DMS 273 (cell line): ENCODE measurements around the gene C1orf87.

ENCODE experiments used
- DNase-seq: peaks from one replicate; lab custom pipeline; 2025; ENCODE audit not compliant: unreplicated experiment; lab: John Stamatoyannopoulos, UW

C1orf87 gene

GRCh38 chr1:60065199-60065598 is 8.4 kb downstream of the C1orf87 start:
- DNase-seq = no peak

GRCh38 chr1:60063561-60063960 is 10.0 kb downstream of the C1orf87 start:
- no peak for DNase-seq

DNA sequence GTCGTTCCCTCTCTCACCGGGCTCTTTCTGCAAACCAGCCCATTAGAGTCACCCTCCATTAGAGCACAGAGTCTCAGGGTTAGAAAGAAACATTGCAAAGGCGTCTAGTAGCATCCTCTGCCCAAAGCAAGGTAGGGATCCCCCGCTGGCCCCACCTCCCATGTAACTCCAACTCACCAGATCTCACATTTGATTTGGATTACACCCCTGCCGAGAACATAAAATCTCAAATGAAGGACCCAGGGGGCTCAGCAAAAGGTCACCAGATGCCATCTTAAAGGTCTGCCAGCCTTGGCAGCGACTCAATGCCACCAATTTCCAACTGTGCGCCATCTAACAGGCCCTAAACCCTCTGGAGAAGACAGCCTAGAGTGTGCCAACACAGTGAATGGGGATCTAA is 14.1 kb downstream of the C1orf87 start:
- DNase-seq = peak; percentile 73

DNA sequence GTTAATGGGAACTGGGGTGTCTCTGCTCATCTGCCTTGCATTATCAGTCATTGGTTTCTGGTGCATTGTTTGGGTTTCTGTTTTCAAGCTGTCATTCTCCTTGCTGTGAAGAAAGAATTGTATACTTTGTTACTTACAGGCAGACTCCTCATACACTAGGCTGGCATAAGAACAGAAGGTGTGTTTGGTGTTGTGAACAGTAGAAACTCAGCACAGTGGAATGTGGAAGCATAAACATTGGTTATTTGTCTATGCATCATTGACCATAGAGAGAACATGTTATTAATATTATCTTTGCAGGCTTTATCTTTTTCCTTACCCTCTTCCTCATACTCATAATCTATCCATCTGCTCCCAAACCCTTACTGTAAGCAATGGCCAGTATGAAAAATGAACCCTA is 18.2 kb downstream of the C1orf87 start:
- peak; percentile 12 for DNase-seq

DNA sequence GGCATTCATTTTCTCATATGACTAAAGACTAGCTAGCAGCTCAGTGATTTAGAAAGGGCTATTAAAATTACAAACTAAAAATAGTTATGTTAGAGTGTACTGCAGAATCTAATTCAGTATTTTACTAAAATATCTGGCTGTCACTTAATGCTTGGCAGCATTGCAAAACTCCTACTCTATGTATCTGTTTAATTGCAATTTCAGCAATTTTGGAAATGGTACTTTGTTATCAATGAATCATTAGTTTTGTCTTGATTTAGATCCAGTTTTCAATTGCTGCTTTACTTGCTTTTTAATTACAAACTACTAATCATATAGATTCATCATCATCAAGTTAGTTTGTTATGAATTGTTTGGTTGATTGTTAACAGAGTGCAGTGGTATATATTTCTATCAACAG is 19.2 kb downstream of the C1orf87 start:
- DNase-seq = no peak

DNA sequence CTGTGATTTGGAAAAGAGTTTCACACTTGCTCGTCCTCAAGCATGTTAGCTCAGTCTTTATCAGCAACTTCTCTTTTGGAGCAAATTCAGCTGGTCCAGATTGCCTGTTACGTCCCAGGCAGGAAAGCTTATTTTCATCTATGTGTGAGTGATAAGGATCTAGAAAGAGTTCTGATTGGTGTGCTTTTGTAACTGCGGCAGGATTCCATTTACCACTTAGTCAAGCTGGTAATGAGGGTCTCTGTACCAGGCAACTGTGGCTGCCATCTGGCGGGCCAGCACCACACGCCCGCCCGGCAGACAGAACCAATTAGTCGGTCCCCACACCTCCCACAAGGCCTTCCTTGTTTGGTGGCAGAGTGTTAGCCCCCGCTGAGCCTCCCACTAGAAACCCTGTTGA is 21.0 kb downstream of the C1orf87 start:
- DNase-seq = peak; percentile 97

- DNase-seq = no peak
Observed at GRCh38 chr1:60051191-60051590, 22.4 kb downstream of the C1orf87 start.

- DNase-seq = no peak
Observed at GRCh38 chr1:60049188-60049587, 24.4 kb downstream of the C1orf87 start.

DNA sequence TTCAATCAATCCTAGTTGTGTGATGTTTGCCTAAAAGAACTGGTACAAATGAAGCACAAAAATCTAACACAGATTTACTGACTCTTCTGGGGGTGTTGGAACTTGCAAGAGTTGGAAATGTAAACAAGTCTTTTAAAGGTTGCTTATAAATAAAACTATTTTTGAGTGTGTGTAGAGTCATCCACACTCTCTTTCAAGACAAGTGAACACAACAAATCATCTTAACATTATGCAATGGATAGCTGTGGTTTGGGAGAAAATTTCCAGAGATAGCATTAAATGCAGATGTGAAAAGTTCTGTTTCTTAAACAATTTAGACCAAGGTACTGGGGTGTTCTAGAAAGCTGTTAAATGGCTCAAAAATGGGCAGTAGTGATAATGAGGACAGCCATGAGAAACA is 28.7 kb downstream of the C1orf87 start:
- DNase-seq = no peak

GRCh38 chr1:60041783-60042182 is 31.8 kb downstream of the C1orf87 start:
- no peak for DNase-seq

DNA sequence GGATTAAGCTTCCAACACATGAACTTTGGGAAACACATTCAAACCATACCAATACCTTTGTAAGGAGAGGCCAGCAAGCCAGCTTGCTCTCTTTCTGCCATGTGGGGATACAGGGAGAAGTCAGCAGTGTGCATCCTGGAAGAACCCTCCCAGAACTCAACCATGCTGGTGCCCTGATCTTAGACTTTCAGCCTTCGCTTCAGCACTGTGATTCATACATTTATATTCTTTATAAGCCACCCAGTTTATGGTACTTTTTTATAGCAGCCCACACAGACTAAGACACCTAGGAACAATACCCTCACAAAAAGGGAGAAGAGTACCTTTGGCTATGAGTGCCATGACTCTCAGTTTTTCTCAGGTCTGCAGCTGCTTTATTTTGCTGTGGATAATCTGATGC is 35.9 kb downstream of the C1orf87 start:
- no peak for DNase-seq

DNA sequence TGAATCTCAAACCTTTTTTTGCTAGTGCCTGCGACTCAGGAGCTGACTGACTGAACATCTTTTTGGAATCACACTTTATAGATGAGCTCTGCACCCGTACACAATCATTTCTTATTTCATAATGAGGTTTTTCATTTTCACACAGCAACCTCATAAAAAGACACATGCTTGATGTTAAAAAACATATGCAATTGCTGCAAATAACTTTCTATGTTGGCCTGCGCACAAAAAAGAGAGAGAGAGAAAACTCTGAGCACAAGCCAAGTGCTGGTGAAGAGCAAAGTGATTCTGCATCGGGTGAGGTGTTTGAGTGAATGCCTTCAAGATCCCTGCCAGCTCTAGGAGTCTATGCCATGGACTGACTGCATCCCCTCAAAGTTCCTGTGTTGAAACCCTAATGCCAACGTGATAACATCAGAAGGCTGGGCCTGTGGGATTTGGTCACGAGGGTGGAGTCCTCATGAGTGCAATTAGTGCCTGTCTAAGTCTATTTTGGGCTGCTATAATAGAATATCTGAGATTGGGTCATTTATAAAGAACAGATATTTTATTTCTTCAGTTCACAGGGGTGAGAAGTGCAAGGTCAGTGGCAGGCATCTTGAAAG is 36.6 kb downstream of the C1orf87 start:
- DNase-seq = no peak

DNA sequence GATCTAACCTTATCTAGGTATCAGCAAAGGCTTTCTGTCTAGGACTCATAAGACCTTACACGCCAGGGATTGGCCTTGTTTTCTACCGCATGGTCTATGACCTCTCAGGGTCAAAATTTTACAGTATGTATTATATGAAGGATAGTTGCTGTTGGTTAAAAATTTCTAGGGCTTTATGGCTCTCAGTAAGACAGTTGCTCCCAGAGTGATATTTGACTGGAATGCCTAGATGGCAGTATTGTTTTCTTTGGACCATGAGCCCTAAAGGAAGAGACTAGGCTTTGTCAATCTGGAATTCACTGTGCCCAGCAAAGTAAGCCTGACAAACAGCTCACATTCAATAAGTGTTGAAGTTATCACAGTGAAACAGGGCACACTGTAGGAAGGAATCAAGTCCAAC is 37.6 kb downstream of the C1orf87 start:
- DNase-seq = peak; percentile 16

GRCh38 chr1:60034999-60035398 is 38.6 kb downstream of the C1orf87 start:
- no peak for DNase-seq

GRCh38 chr1:60033066-60033465 is 40.5 kb downstream of the C1orf87 start:
- no peak for DNase-seq

GRCh38 chr1:60031146-60031545 is 42.4 kb downstream of the C1orf87 start:
- DNase-seq = peak; percentile 82

DNA sequence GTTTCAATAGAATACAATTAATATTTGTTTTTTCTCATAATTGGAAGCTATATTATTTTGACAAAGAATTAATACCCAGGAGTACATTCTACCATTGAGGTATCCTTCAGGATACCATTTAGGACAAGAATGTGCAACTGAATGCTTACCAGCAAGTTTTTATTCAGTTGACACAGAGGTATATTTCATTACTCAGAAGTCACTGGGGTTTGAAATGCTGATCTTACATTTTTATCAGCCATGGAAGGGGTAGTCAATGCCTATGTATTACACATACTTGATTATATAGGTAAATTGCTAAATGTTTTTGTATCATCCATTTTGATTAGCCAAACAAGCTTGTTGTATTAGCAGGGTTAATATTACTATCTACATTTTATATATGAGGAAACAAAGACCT is 48.0 kb downstream of the C1orf87 start:
- no peak for DNase-seq

GRCh38 chr1:60017508-60018205 is 55.9 kb downstream of the C1orf87 start:
- no peak for DNase-seq

DNA sequence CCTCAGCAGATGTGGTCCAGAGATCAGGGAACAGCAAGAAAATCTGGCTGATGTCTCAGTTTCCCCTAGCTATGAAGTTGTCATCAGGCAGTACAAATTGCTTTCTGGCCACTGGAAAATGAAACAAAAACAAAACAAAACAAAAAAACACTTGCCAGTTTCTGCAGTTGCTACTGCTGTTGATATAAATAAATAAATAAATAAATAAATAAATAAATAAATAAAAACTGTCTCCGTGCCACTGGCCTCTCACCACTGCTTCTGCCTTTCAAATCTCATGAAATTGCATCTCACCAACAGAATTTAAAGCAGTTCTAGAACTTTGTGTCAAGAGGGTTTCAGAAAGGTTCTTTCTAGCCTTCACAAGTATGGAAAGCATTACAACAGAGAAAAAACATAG is 62.9 kb downstream of the C1orf87 start:
- no peak for DNase-seq

DNA sequence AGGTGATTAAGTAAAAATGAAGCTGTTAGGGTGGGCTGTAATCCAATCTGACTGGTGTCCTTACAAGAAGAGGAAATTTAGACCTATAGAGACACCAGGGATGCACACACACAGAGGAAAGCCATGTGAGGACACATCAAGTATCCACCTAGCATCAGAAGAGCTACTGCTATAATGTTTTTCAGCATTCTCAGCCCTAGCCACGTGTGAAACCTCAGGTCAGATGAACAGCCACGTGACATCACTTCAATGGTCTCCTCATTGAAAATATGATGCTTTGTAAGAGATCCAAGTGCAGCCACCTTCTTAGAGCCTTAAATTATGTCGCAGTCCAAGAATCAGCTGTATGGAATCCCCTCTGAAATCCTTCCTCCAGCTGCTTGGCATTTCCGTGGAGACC is 65.1 kb downstream of the C1orf87 start:
- DNase-seq = no peak

DNA sequence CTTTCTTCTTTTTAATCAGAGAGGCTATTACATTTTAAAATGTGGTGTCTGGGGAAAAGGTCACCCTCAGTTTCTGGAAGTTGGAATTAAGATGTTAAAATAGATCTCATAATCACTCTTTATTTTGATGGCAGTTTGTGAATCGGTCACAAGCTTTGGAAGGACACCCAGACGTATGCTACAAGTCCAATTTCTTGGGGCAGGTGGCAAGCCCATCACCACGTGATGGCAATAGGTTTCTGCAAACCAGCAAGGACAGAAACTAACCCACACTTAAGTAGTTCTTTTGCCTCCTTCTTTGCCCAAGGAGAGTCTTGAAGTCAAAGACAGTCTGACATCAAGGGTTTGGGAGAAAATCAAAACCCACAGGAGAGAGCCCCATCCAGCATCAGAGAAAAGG is 72.9 kb downstream of the C1orf87 start:
- DNase-seq = no peak

DNA sequence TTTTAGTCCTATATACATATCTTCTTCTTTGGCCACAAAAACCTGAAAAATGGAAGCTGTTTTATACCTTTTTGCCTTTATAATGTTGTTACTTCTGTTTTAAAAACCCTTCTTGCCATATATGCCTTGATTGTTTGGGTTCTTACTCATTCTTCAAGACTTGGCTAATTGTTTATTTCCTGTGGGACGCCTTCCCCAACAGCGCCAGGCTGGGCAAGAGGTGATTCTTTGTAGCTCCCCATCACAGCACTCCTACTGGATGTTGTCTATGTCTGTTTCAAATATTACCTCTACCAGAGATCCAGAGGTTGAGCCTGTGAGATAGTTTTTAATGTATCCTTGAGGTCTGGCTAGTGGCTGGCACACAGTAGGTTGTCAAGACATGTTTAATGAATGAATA is 73.8 kb downstream of the C1orf87 start:
- no peak for DNase-seq

DNA sequence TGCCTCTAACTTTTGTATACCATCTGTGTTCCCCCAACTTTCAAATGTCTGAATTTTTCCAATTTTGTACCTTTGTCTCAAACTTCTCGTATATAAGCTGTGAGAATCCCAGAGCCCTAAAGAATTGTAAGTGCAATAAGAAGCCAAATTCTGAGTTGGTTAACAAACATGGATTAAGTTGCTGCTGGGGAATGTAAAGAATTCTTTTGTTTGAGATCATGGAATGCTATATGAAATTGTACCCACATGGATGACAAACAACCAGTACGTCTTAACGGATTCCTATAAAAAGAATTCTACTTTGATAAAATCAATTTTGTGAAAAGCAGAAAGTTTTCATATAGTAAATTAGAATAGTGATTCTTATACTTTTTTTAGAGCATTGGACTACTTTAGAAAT is 74.6 kb downstream of the C1orf87 start:
- no peak for DNase-seq
